Measurements from ENCODE around the gene FCN2. TPM values are rescaled to one million over a fixed set of nuclear protein-coding genes. Genes with fewer than 3 reads are reported as not detected.

The FCN2 gene
- total RNA-seq, 1 experiment from 2014 or later, result not detected

- CTCF ChIA-PET, result no interaction called here
- no peaks in the 10 kb centered on the region for H3K27me3 ChIP-seq (ENCODE audit: insufficient read depth, low read length)
These were observed 9.0 kb downstream of the FCN2 start for GRCh38 chr9:134889386-134890154.

More at GRCh38 chr9:134889386-134890154, 9.0 kb downstream of the FCN2 start:
- Histone ChIP-seq H3K4me1 (ENCODE audit: control insufficient read depth in 1 of 2, insufficient read depth in 2 of 2, low read length in 2 of 2) (no peaks in the 10 kb centered on the region), H2AFZ (ENCODE audit: low read depth, low read length, poor library complexity, severe bottlenecking) (no peak overlapping the region), H3K9me3 (ENCODE audit: control insufficient read depth in 1 of 2, insufficient read depth in 1 of 2, low read depth in 1 of 2, low read length in 2 of 2) (no peaks in the 10 kb centered on the region), H3K9me2 (ENCODE audit: insufficient read depth) (no peaks in the 10 kb centered on the region), H3K79me2 (ENCODE audit: insufficient read depth, low read length) (no peaks in the 10 kb centered on the region), H3K4me3 (replicated peaks in 1 of 2; ENCODE audit: low read depth in 1 of 2, low read length in 2 of 2) (no peak overlapping the region), H3K27ac (ENCODE audit: low read depth, low read length) (no peak overlapping the region), H3K36me3 (ENCODE audit: control insufficient read depth in 1 of 2, insufficient read depth in 2 of 2, low read length in 2 of 2) (no peaks in the 10 kb centered on the region), H3K4me2 (ENCODE audit: low read length) (no peak overlapping the region), H3K9ac (ENCODE audit: low read length) (no peak overlapping the region), H4K20me1 (ENCODE audit: insufficient read depth) (no peaks in the 10 kb centered on the region)
- intact Hi-C loops (cut with micrococcal nuclease), result no loop called here
- ATAC-seq, result no peak
- no peak for DNase-seq (ENCODE audit: low read depth, low spot score)
- BruUV-seq (replicated peaks), result no TSS peak
- TF ChIP-seq ELF1 (IDR thresholded peaks at IDR 0.05; ENCODE audit: borderline replicate concordance, low read depth) (no peak), EZH2phosphoT487 (IDR thresholded peaks at IDR 0.05; ENCODE audit: borderline replicate concordance) (no peak), ZNF274 (IDR thresholded peaks at IDR 0.05; ENCODE audit: low read depth, low read length) (no peak), JUND (IDR thresholded peaks at IDR 0.05) (no peak), POLR2AphosphoS5 (IDR thresholded peaks at IDR 0.05; ENCODE audit: low read depth, low read length) (no peak), CBX3 (IDR thresholded peaks at IDR 0.05; ENCODE audit: low read depth) (no peak), SIN3A (IDR thresholded peaks at IDR 0.05; ENCODE audit: low read depth) (no peak), CTCF (IDR thresholded peaks at IDR 0.05 in 2 of 3, conservative IDR thresholded peaks at IDR 0.05 in 1 of 3; ENCODE audit: borderline replicate concordance in 1 of 3, insufficient read depth in 1 of 3, low read depth in 2 of 3, low read length in 2 of 3) (no peak), CEBPB (IDR thresholded peaks at IDR 0.05; ENCODE audit: low read depth) (no peak), ZFX (IDR thresholded peaks at IDR 0.05) (no peak), EGR1 (IDR thresholded peaks at IDR 0.05; ENCODE audit: low read depth) (no peak)
- ChIA-PET RAD21 (ENCODE audit: low non-redundant PET in 1 of 2, low total read pairs in 2 of 2, uncharacterized antibody in 2 of 2, unreplicated experiment in 2 of 2) (no interaction called here), POLR2A (no interaction called here)
